GM19328 (cell line): Measurements from ENCODE around the gene RTF1.

Experiments
- ATAC-seq: cut with Tn5 transposase; IDR thresholded peaks from one replicate; pipeline ENCODE4 v1.9.1; 2021; ENCODE audit warnings: mild to moderate bottlenecking, moderate library complexity; ENCODE audit not compliant: unreplicated experiment

Gene RTF1

DNA sequence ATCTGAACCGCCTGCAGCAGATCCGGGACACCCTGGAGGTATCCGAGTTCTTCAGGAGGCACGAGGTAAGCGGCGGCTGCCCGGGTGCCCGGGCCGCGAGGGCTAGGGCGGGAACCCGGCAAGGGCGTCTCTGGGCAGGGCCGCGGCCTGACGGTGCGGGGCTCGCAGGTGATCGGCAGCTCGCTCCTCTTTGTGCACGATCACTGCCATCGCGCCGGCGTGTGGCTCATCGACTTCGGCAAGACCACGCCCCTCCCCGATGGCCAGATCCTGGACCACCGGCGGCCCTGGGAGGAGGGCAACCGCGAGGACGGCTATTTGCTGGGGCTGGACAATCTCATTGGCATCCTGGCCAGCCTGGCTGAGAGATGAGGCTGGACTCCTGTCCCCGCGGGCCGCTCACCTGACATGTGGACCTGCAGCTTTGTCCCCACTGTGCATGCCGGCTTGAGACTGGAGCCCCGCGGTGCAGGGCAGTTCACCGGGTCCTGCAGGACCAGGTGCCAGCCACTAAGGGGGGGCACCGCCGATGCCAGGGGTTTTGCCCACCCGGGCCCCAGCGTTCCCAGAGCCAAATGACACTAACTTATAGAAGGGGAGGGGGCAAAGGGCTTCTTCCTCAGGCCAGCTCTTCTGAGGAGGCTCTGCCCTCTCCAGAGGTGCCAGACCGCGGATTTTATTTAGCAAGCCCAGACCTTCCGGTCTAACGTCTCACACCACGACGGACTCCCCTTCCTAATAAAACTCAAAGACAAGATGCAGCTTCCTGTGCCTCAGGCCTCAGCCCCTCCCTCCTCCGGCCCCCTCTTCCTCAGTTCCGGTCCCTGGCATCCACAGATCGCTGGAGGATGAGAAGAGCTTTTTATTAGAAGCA, 86.1 kb downstream of the RTF1 start:
- no peak for ATAC-seq

DNA sequence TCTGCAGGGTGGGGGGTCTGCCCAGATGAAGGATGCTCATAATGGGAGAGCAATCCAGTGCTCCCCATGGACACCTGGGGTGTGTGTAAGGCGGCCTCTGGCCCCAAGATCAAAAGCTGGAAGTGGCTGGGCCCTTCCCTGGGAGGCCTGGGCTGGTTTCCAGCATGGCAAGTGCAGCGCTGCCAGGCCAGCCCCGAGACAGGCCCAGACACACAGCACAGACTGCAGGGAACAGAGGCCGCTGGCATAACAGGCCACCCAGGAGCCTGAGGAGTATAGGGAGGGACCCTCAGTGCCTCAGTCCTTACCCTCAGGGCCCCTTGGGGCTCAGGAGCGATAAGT, 86.7 kb downstream of the RTF1 start:
- ATAC-seq: no peak

DNA sequence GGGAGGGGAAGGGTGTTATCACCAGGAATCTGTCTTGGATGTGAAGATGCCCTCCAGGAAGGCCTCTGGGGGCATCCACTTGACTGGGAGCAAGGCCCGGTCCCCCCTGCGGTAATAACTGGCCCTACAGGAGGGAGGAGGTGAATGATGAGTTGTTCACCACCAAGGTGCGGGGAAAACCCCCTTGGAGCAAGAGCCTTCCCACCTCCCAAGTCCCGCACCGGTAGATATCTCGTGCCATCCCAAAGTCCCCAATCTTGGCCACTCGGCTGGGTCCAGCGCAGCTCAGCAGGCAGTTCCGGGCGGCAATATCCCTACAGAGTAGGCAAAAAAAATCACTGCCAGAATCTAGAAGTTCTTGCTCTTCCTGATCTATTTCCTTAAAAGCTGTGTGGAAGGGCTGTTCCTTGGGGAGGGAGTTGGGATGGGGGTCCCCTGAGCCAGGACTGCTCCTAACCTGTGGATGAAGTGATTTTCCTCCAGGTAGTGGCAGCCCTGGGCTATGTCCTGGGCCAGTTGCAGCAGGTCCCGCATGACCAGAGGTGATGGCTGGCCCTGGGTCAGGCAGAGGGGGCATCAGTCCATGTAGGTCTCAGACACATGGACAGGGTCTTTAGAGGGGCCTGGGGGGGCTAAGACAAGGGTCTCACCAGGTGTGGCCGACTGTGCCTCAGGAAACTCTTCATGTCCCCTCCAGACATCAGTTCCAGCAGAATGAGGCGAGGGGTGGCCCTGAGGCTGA, 88.0 kb downstream of the RTF1 start:
- ATAC-seq: no peak

DNA sequence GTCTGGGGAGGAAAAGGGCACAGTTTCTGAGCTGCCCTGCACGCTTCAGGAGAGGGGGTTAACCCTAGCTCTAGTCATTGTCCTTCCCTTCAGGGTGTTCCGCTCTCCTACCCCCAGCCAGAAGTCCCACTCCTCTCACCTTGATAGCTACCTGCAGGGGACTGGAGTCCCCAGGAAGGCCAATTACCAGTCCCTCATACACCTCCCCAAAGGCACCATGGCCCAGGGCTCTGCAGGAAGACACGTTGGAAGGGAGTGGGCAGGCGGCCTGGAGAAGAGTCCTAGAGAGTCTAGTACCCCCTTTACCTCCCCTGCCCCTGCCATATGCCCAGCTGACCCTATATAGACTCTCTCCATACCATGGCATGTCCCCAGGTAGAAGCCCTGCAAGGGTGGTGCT, 88.9 kb downstream of the RTF1 start:
- ATAC-seq: no peak

DNA sequence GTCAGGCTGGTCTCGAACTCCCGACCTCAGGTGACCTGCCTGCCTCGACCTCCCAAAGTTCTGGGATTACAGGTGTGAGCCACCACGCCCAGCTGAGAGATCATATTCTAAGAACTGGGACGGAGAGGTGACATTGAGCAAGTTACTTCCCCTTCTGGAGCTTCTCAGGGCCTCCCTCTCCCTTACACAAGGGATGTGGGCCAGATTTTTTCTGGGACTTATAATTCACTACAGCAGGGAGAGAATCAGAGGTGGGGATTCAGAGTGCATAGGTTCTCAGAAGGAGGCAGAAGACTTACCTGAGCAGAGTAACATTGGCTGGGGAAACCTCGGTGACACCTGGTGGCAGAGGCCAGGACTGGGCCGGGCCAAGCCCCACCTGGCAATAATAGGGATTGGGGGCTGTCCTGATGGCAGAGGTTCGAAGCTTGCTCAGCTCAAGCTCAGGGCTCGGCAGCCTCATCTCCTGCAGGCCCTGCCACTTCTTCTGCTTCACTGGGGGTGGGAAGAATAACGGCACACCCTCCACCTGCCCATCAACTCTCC, 90.0 kb downstream of the RTF1 start:
- no peak for ATAC-seq

DNA sequence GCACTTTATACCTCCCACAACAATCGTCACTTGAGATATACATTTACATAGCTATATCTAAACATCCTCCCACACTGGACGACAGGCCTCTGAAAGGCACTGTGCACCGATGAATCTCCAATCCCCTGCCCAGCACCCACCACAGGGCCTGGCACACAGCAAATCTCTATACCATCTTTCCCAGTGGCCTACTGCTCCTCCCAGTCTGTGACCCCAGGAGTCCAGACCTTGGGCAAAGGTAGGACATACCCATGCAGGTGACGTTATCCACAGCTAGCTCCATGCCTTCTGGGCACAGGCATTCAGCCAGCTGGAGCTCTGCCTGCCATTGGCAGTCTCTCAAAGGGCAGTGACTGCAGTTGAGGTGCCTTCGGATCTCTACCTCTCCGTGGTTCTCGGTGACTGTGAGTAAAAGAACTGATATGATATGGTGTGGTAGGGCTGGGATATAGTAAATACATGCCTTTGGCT, 91.0 kb downstream of the RTF1 start:
- no peak for ATAC-seq

DNA sequence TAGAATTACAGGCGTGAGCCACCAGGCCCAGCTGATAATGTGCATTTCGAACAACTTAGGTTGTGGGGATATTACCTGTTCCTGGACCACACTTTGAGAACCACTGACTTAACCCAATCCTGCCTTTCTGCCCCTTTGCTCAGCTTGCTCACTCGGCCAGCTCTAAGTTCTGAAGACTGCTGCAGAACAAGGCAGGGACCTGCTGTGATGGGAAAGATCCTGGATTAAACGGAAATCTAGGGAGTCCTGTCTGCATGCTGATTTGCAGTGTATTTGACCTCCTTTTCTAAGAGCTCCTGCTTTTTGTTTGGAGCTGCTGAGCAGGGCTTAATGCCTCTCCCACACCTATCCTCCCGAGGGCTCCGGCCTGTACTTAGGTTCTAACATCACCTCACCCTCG, 93.8 kb downstream of the RTF1 start:
- no peak for ATAC-seq

DNA sequence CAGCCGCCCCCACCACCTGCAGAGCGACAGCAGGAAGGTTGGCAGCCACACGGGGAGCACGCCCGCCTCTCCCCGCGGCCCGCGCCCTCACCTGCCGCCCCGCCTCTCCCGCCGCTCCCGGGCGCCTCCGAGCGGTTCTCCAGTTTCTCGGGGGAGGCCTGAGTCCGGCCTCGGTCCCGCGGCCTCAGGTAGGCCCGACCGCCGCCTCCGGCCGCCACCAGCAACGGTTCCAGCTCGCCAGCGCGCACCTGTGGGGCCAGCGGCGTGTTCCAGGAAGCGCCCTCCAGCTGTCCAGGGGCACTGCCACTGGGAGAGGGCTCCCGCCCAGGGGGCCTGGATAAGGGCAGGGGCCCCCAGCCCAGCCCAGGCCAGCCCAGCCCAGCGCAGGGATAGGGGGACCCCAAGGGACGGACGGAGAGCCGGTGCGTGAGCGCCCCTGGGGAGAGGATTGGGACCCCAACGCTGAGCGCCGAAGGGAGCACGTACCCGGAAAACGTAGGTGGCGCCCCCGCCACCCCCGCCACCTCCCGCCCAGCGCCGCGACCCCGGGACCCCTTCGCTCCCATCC, 94.5 kb downstream of the RTF1 start:
- no peak for ATAC-seq

DNA sequence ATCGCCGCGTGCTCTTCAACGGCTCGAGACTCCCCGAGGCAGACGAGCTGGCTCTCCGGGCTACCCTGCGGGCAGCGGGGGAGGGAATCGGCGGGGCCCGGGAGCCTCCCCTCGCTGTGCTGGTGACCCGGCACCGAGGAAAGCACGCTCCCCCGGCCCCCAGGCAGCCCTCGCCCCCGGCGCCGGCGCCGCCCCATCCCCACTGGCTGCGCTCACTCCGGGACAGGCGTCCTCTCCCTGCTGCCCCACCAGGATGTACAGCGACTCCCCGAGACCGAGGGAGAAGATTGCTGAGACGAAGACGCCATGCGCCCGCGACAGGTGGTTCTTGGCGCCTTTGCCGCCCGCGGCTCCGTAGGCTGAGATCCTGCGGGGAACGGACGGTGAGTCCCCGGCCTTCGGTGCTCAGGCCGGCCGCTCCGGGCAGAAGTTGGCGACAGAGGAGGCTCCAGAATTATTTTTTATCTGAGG, 95.0 kb downstream of the RTF1 start:
- ATAC-seq: no peak

DNA sequence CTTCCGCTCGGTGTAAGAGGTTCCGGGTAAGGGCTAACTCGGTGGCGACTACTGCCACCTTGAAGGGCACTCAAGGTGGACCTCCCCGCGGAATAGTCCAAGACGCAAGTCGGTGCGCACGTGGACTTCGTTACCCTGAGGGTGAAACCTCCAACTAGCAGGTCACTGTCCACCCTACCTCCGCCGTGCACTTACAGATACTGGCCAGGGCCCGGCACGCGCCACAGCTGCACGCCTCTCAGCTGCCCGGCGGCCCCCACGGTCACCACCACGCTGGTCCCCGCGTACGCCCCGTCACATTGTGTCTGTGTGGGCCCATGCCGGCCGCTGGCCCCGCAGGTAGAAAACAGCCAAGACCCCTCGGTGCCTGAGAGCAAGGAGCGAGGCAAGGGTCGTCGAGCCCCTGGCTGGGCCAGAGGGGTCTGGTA, 95.6 kb downstream of the RTF1 start:
- no peak for ATAC-seq

DNA sequence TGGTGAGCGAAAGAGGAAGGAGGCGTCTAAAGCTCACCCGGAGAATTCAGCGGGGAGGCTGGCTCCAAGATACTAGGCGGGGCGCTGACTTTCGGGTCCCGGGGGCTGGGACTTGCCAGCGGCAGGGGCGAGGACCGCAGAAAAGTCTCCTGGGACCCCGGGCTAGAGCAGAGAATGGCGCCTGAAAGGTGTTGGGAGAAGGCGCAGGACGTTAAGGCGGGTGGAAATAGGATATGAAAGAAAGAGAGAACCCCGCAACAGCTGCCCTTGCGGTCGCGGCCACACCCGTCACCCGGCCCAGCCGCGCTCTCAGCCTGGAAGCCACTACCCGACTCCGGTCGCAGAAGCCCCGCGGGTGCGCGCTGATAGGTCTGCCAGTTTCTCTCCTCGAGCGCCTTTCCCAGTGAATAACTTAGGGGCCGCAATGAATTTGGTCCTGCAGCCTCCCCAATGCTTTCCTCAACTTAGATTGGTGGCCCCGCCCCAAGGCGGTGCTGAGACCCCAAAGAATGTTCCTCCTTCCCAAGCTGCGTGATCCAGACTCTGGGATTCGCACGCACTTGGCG, 96.1 kb downstream of the RTF1 start:
- ATAC-seq: no peak

DNA sequence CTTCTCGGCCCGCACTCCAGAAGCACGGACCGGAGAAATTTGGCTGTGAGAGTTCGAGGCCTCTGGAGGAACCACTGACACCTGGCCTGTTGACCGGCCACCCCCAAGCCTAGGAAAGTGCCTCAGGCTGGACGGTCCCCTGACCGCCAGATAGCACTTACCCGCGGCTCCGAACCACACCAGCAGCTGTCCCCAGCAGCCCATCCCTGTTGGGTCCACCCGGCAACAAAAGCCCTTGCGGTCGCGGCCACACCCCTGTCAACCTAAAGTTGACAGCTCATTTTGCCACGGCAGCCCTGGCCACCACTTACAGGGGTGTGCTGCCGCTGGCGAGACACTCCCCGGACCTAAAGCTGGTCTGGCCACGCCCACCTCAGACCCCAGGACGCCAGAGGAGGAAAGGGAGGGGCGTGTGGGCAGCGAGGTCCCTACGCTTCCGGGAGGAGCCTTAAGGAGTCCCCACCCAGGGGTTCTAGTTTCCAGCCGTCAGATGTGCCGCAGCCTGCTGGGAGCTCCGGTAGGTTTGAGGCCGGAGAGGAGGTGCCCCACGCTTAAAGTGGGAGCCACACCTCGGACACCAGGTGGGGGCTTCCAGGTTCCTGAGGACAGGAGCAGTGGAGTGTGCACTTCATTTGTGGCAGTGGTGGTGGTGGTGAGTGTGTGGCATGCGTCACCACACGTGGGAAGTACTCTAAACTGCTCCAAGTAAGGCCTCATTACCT, 96.8 kb downstream of the RTF1 start, which contains the start of gene LTK:
LTK (minus strand) TSS at position 322 of the 722 bp plus-strand sequence; CDS start at position 204, 118 bp downstream.
- no peak for ATAC-seq

DNA sequence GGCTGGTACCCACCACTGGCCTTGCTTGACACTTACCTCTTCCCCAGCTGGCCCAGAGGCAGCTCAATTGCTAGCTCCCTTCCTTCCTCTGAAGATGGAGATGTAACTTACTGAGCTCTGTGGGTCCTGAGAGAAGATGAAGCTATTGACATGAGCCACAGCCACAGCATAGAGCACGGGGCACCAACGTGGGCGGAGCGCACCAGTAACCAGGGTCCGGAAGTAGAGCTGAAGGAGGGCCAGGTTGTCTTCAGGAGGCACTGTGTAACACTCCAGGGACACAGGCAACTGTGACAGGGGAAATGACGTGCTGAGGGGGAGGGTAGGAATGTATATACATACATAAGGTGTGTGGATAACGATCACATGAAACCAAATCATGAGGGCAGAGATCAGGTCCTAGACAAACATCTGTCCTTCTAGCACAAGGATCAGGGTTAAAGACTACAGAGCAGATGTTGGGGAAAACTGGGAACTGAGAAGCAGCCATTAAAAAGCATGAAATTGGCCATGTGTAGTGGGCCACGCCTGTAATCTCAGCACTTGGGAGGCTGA, 101.1 kb downstream of the RTF1 start:
- ATAC-seq: no peak

DNA sequence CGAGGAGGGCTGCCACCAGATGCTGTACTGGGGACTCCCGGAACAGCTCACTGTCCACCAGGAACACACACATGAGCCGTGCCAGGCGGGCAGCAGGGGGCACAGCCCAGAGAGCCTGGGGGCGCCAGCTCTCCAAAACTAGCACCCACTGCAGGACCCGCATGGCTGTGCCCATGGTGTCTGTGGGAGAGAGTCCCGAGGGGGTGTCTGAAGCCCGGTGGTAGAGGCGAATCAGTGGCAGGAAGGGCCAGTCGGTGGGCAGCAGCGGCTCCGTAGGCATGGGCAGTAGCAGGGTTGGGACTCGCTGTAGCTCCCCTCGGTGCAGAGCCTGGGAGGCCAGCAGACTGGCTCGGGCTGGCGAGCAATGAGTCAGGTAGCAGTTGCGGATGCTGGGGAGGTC, 103.7 kb downstream of the RTF1 start:
- ATAC-seq: no peak

DNA sequence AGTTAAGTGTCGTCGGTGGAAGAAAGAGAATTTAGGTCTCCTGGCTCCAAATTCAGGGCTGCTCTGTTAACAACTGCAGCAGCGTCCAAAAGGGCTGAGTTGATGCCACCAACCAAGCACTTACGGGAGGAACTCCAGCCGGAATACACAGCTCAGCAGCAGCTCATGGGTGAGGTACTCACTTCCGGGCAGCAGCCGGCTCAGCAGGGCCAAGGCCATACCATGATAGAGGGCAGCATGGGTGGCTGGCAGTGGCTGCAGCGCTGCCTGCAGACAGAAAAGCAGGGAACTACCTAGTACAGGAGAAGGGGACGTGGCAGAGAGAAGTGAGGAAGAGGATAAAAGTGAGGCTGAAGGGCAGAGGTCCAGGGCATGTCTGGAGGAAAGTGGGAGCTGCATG, 104.7 kb downstream of the RTF1 start:
- no peak for ATAC-seq

DNA sequence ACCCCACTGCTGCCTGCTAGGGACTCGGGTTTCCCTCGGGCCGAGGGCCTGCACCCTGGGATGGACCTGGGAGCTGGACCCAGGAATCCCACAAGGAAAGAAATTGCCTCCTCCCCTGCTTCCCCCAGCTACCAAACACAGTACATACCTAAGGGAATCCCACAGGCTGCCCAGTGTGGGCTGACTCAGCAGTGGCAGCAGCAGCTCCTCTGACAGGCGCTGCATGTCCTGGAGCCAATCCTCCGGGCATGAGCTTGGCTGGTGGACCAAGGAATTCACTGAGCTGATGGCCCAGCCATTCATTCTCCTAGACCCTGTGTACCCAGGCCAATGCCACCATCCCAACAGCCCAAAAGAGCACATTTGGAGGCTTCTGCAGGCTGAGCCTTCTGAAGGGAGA, 106.2 kb downstream of the RTF1 start:
- no peak for ATAC-seq

DNA sequence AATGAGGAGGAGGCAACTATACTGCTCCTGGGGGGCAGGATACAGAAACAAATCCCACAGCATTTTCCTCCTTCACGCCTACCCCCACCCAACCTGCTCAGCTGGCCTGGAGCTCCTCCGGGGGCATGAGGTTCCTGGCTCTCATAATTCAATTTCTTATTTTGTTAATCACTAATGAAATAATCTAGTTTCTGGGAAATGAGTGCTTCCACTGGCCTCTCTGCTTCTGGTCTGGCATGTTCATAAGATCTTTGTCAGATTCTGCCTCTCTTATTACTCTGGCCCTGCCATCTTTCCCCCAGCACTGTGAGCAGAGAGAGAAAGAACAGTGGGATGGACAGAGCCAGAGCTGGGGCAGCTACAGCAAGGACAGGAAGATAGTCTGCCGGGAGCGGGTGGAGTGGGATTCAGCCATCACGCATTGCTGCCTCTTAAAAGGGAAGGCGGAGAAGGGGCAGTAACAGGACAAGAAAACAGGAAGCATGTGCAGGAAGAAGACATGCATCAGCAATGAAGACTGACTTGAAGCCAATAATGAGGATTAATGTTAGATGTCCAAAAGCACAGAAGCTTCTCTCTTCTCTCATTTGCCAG, 113.6 kb downstream of the RTF1 start:
- no peak for ATAC-seq
